WTC11 (cell line): ENCODE results near the gene UMOD. TPM values are rescaled to one million over a fixed set of nuclear protein-coding genes. Genes with fewer than 3 reads are reported as not detected.

ENCODE experiments used
- ATAC-seq: fragments of 200-7000 bp; cut with Tn5 transposase; 2 replicates; pipeline ENCODE4 v1.10.0; 2021; ENCODE audit warnings: mild to moderate bottlenecking, moderate library complexity
- CTCF ChIA-PET: fragments of 300-600 bp; sonication (Branson Sonifier 250); formaldehyde crosslinking; loops from one replicate; lab custom pipeline; 2021; ENCODE audit warnings: antibody characterized with exemption; lab: Charles Lee
- POLR2A ChIA-PET: fragments of 350-600 bp; sonication (Branson Sonifier 250); formaldehyde crosslinking; loops from one replicate; lab custom pipeline; 2021; ENCODE audit warnings: antibody characterized with exemption; lab: Charles Lee
- DNase-seq: peaks from one replicate; pipeline ENCODE4 v3.0.0; 2021; ENCODE audit warnings: low spot score
- H3K27ac Mint-ChIP-seq: 2 replicates; pipeline ENCODE4 v1.8.0; 2021; ENCODE audit warnings: mixed read lengths
- H3K27me3 Mint-ChIP-seq: 2 replicates; pipeline ENCODE4 v1.8.0; 2021; ENCODE audit warnings: low read depth, mild to moderate bottlenecking, moderate library complexity, mixed read lengths
- H3K36me3 Mint-ChIP-seq: 2 replicates; pipeline ENCODE4 v1.8.0; 2021; ENCODE audit warnings: mixed read lengths
- H3K4me1 Mint-ChIP-seq: 2 replicates; pipeline ENCODE4 v1.8.0; 2022; ENCODE audit warnings: mixed read lengths
- H3K4me3 Mint-ChIP-seq: 2 replicates; pipeline ENCODE4 v1.8.0; 2021; ENCODE audit warnings: mild to moderate bottlenecking, moderate library complexity, mixed read lengths
- H3K9me3 Mint-ChIP-seq: 2 replicates; pipeline ENCODE4 v1.8.0; 2021; ENCODE audit warnings: mixed read lengths
- AFF4 ChIP-seq: sonication (generic); formaldehyde crosslinking; IDR thresholded peaks from 2 replicates; pipeline ENCODE4 v1.8.1; 2023; ENCODE audit warnings: mild to moderate bottlenecking, missing genetic modification reagents, borderline replicate concordance
- CBFB ChIP-seq: sonication (generic); formaldehyde crosslinking; IDR thresholded peaks from 2 replicates; pipeline ENCODE4 v1.8.1; 2022; ENCODE audit warnings: mild to moderate bottlenecking, low read depth, missing genetic modification reagents
- E2F1 ChIP-seq: sonication (generic); formaldehyde crosslinking; IDR thresholded peaks from 2 replicates; pipeline ENCODE4 v1.8.0; 2022; ENCODE audit warnings: mild to moderate bottlenecking, missing genetic modification reagents
- ELF4 ChIP-seq: sonication (generic); formaldehyde crosslinking; IDR thresholded peaks from 2 replicates; pipeline ENCODE4 v1.8.1; 2022; ENCODE audit warnings: low read depth, mild to moderate bottlenecking, moderate library complexity, missing genetic modification reagents
- GRHL2 ChIP-seq: fragments of 250-450 bp; sonication (Bioruptor Pico); IDR thresholded peaks from 2 replicates; pipeline ENCODE4 v1.8.0; 2022; ENCODE audit warnings: mild to moderate bottlenecking, moderate library complexity; ENCODE audit not compliant: insufficient replicate concordance, severe bottlenecking
- GTF2I ChIP-seq: fragments of 250-450 bp; sonication (Bioruptor Pico); conservative IDR thresholded peaks from 2 replicates; pipeline ENCODE4 v1.4.0; 2021; ENCODE audit warnings: mild to moderate bottlenecking
- IRF1 ChIP-seq: sonication (generic); formaldehyde crosslinking; IDR thresholded peaks from 2 replicates; pipeline ENCODE4 v1.8.0; 2023; ENCODE audit warnings: missing genetic modification reagents
- JUN ChIP-seq: sonication (generic); formaldehyde crosslinking; IDR thresholded peaks from 2 replicates; pipeline ENCODE4 v1.8.0; 2023; ENCODE audit warnings: mild to moderate bottlenecking, missing genetic modification reagents
- MAX ChIP-seq: sonication (generic); formaldehyde crosslinking; IDR thresholded peaks from 2 replicates; pipeline ENCODE4 v1.8.0; 2022; ENCODE audit warnings: mild to moderate bottlenecking, missing genetic modification reagents
- MYBL2 ChIP-seq: sonication (generic); formaldehyde crosslinking; IDR thresholded peaks from 2 replicates; pipeline ENCODE4 v1.8.1; 2023; ENCODE audit warnings: mild to moderate bottlenecking, moderate library complexity, missing genetic modification reagents
- NR1H2 ChIP-seq: sonication (generic); formaldehyde crosslinking; IDR thresholded peaks from 2 replicates; pipeline ENCODE4 v1.9.0; 2021; ENCODE audit warnings: mild to moderate bottlenecking, moderate library complexity, missing genetic modification reagents
- NR3C1 ChIP-seq: sonication (generic); formaldehyde crosslinking; conservative IDR thresholded peaks from 2 replicates; pipeline ENCODE4 v1.8.1; 2023; ENCODE audit warnings: low read depth, mild to moderate bottlenecking, missing genetic modification reagents
- RELA ChIP-seq: sonication (generic); formaldehyde crosslinking; IDR thresholded peaks from 2 replicates; pipeline ENCODE4 v1.8.1; 2022; ENCODE audit warnings: missing genetic modification reagents, mild to moderate bottlenecking, borderline replicate concordance
- SMAD3 ChIP-seq: sonication (generic); formaldehyde crosslinking; IDR thresholded peaks from 2 replicates; pipeline ENCODE4 v1.8.0; 2022; ENCODE audit warnings: missing genetic modification reagents, mild to moderate bottlenecking, borderline replicate concordance
- SP1 ChIP-seq: sonication (generic); formaldehyde crosslinking; conservative IDR thresholded peaks from 2 replicates; pipeline ENCODE4 v1.8.1; 2022; ENCODE audit warnings: missing genetic modification reagents
- ZBTB21 ChIP-seq: sonication (generic); formaldehyde crosslinking; IDR thresholded peaks from 2 replicates; pipeline ENCODE4 v1.8.1; 2023; ENCODE audit warnings: mild to moderate bottlenecking, missing genetic modification reagents, borderline replicate concordance
- ZMAT4 ChIP-seq: fragments of 250-450 bp; sonication (Bioruptor Pico); IDR thresholded peaks from 2 replicates; pipeline ENCODE4 v1.9.0; 2021; ENCODE audit warnings: mild to moderate bottlenecking
- ZNF416 ChIP-seq: fragments of 250-450 bp; sonication (Bioruptor Pico); IDR thresholded peaks from 2 replicates; pipeline ENCODE4 v1.9.0; 2021; ENCODE audit warnings: mild to moderate bottlenecking, inconsistent platforms
- ZNF425 ChIP-seq: fragments of 250-450 bp; sonication (Bioruptor Pico); conservative IDR thresholded peaks from 2 replicates; pipeline ENCODE4 v1.9.0; 2021; ENCODE audit warnings: mild to moderate bottlenecking
- total RNA-seq: library from RNA; stranded (reverse); gene quantifications from 3 replicates; pipeline ENCODE4 v1.2.3, GENCODE V29; 2021

Gene UMOD
- total RNA-seq, 1 experiment from 2014 or later = not detected

GRCh38 chr16:20311548-20311947 lies 41.0 kb downstream of the UMOD start (continued):
- TF ChIP-seq ZNF416 = no peak

GRCh38 chr16:20310421-20311395 lies 41.8 kb downstream of the UMOD start:
- ATAC-seq (no peak), DNase-seq (no peak)
- Mint-ChIP-seq H3K4me3 (no peak overlapping the region), H3K4me1 (peaks cover 10% of the 10 kb centered on the region), H3K27me3 (no peaks in the 10 kb centered on the region), H3K9me3 (peaks cover 17% of the 10 kb centered on the region), H3K27ac (no peak overlapping the region), H3K36me3 (no peaks in the 10 kb centered on the region)
- TF ChIP-seq ZMAT4 (CRISPR knock-in tag) (no peak), NR3C1 (no peak)
- ChIA-PET CTCF (interaction anchor here (1.1 to 3.6 kb wide), 3 partner anchors 10 to 306 kb away, joined by 4 to 16 read pairs (median 15); no protein-coding TSS in a partner anchor), POLR2A (no interaction called here)

GRCh38 chr16:20309786-20310185 lies 42.7 kb downstream of the UMOD start:
- Mint-ChIP-seq H3K36me3 (no peaks in the 10 kb centered on the region), H3K4me1 (peaks cover 2% of the 10 kb centered on the region), H3K27ac (no peak overlapping the region), H3K9me3 (peaks cover 17% of the 10 kb centered on the region), H3K27me3 (no peaks in the 10 kb centered on the region), H3K4me3 (no peak overlapping the region)
- ChIA-PET CTCF (interaction anchor here (0.8 to 2.0 kb wide), 2 partner anchors 10 to 402 kb away, joined by 3 to 16 read pairs; no protein-coding TSS in a partner anchor), POLR2A (no interaction called here)
- ATAC-seq (no peak), DNase-seq (no peak)
- no peak for TF ChIP-seq AFF4 (CRISPR knock-in tag)
- no peak for TF ChIP-seq SMAD3
- TF ChIP-seq ZNF425 = no peak
- TF ChIP-seq NR3C1 = no peak
- TF ChIP-seq NR1H2 (CRISPR knock-in tag) = no peak
- no peak for TF ChIP-seq MYBL2 (CRISPR knock-in tag)
- TF ChIP-seq RELA = no peak
- TF ChIP-seq MAX (CRISPR knock-in tag) = no peak

GRCh38 chr16:20308801-20309590 lies 43.5 kb downstream of the UMOD start:
- DNase-seq = no peak
- POLR2A ChIA-PET = no interaction called here
- Mint-ChIP-seq H3K27me3 (no peaks in the 10 kb centered on the region), H3K4me3 (no peak overlapping the region), H3K36me3 (no peaks in the 10 kb centered on the region), H3K27ac (no peak overlapping the region), H3K9me3 (peaks cover 17% of the 10 kb centered on the region), H3K4me1 (no peaks in the 10 kb centered on the region)
- ATAC-seq = no peak
- CTCF ChIA-PET = interaction anchor here (0.8 to 2.0 kb wide), 3 partner anchors 9 to 401 kb away, joined by 3 to 16 read pairs (median 3); no protein-coding TSS in a partner anchor
- TF ChIP-seq GRHL2 (no peak), GTF2I (no peak), SMAD3 (no peak), SP1 (CRISPR knock-in tag) (no peak), E2F1 (CRISPR knock-in tag) (no peak), ZBTB21 (CRISPR knock-in tag) (no peak), IRF1 (CRISPR knock-in tag) (no peak), ELF4 (CRISPR knock-in tag) (no peak), ZNF416 (no peak), JUN (CRISPR knock-in tag) (no peak), CBFB (no peak)
